ENCODE measurements around the gene OR4D10.

GRCh38 chr11:59511675-59512074 is 38.6 kb downstream of the OR4D10 start:
- TF ChIP-seq, protein P1, sequence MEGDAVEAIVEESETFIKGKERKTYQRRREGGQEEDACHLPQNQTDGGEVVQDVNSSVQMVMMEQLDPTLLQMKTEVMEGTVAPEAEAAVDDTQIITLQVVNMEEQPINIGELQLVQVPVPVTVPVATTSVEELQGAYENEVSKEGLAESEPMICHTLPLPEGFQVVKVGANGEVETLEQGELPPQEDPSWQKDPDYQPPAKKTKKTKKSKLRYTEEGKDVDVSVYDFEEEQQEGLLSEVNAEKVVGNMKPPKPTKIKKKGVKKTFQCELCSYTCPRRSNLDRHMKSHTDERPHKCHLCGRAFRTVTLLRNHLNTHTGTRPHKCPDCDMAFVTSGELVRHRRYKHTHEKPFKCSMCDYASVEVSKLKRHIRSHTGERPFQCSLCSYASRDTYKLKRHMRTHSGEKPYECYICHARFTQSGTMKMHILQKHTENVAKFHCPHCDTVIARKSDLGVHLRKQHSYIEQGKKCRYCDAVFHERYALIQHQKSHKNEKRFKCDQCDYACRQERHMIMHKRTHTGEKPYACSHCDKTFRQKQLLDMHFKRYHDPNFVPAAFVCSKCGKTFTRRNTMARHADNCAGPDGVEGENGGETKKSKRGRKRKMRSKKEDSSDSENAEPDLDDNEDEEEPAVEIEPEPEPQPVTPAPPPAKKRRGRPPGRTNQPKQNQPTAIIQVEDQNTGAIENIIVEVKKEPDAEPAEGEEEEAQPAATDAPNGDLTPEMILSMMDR (IDR thresholded peaks at IDR 0.05), result no peak
- TF ChIP-seq POLR2A (IDR thresholded peaks at IDR 0.05) (no peak), EP300 (IDR thresholded peaks at IDR 0.05) (no peak)
